Progenitor cell of endocrine pancreas (in vitro differentiated cells): ENCODE data around the gene C15orf61. TPM values are rescaled to one million over a fixed set of nuclear protein-coding genes. Genes with fewer than 3 reads are reported as not detected.

Experiments
- DNase-seq: peaks from one replicate; pipeline ENCODE4 v3.0.0; 2021; ENCODE audit warnings: low spot score; ENCODE audit not compliant: unreplicated experiment
- H3K27ac Mint-ChIP-seq: 2 replicates; pipeline ENCODE4 v1.8.0; 2021; ENCODE audit warnings: mild to moderate bottlenecking, moderate library complexity, mixed read lengths
- H3K27me3 Mint-ChIP-seq: 2 replicates; pipeline ENCODE4 v1.8.0; 2021; ENCODE audit warnings: mixed read lengths
- H3K36me3 Mint-ChIP-seq: 2 replicates; pipeline ENCODE4 v1.8.0; 2022; ENCODE audit warnings: mixed read lengths; ENCODE audit not compliant: insufficient read depth
- H3K4me1 Mint-ChIP-seq: 2 replicates; pipeline ENCODE4 v1.8.0; 2021; ENCODE audit warnings: low read depth, mixed read lengths
- H3K4me3 Mint-ChIP-seq: 2 replicates; pipeline ENCODE4 v1.8.0; 2021; ENCODE audit warnings: low read depth, mild to moderate bottlenecking, moderate library complexity, mixed read lengths
- H3K9me3 Mint-ChIP-seq: 2 replicates; pipeline ENCODE4 v1.8.0; 2021; ENCODE audit warnings: low read depth, mixed read lengths
- total RNA-seq: library from RNA; stranded (reverse); gene quantifications from 2 replicates; pipeline ENCODE4 v1.2.1, GENCODE V29; 2021
- TF ChIP-seq, protein P1 (sequence below): fragments of 200-600 bp; sonication (generic); IDR thresholded peaks from one replicate; pipeline ENCODE4 v1.5.0; 2021; ENCODE audit warnings: antibody characterized with exemption, mild to moderate bottlenecking; ENCODE audit not compliant: unreplicated experiment

C15orf61 gene
- total RNA-seq, 1 donor from 2014 or later = 9.6 TPM

DNA sequence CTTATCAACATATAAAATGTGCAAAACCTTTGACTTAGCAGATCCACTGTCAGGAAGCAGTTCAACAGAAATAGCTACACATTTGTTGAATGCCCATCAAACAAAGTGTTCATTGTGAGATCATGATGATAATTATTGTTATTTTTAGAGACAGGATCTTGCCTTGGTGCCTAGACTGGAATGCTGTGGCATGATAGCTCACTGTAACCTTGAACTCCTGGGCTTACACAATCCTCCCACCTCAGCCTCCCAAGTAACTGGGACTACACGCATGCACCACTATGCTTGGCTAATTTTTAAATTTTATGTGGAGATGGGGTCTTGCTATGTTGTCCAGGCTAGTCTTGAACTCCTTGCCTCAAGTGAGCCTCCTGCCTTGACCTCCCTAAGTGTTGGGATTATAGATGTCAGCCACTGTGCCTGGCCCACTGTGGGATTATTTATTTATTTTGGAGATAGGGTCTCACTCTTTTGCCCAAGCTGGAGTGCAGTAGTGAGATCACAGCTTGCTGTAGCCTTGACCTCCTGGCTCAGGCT, 30.3 kb downstream of the C15orf61 start:
- Mint-ChIP-seq H3K9me3 (no peaks in the 10 kb centered on the region), H3K27ac (no peak overlapping the region), H3K4me1 (peaks cover 12% of the 10 kb centered on the region), H3K27me3 (no peaks in the 10 kb centered on the region), H3K36me3 (peaks cover 12% of the 10 kb centered on the region), H3K4me3 (no peak overlapping the region)
- TF ChIP-seq, protein P1, sequence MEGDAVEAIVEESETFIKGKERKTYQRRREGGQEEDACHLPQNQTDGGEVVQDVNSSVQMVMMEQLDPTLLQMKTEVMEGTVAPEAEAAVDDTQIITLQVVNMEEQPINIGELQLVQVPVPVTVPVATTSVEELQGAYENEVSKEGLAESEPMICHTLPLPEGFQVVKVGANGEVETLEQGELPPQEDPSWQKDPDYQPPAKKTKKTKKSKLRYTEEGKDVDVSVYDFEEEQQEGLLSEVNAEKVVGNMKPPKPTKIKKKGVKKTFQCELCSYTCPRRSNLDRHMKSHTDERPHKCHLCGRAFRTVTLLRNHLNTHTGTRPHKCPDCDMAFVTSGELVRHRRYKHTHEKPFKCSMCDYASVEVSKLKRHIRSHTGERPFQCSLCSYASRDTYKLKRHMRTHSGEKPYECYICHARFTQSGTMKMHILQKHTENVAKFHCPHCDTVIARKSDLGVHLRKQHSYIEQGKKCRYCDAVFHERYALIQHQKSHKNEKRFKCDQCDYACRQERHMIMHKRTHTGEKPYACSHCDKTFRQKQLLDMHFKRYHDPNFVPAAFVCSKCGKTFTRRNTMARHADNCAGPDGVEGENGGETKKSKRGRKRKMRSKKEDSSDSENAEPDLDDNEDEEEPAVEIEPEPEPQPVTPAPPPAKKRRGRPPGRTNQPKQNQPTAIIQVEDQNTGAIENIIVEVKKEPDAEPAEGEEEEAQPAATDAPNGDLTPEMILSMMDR = no peak
- DNase-seq = no peak

DNA sequence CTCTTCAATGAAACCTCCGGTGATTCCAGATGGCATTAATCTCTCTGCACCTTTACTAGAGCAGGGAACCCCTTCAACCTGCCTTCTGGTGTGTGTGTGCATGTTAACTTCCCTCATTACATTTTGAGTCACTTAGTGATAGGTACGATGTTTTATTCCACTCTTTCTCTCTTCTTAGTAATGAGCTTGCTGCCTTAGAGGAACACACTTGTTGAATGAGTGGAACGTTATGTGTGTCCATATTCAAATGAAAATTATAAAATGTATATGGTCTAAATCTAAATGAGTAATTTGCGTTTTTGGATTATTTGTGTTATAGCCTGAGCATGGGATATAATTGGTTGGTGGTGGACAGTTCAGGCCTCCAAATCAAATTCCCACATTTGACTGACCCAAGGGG, 33.6 kb downstream of the C15orf61 start:
- no peaks in the 10 kb centered on the region for H3K27me3 Mint-ChIP-seq
- peaks cover 18% of the 10 kb centered on the region for H3K36me3 Mint-ChIP-seq
- H3K4me1 Mint-ChIP-seq = peaks cover 21% of the 10 kb centered on the region
- H3K4me3 Mint-ChIP-seq = no peak overlapping the region
- TF ChIP-seq, protein P1 = no peak
- DNase-seq = no peak
- H3K9me3 Mint-ChIP-seq = peaks cover 5% of the 10 kb centered on the region
- H3K27ac Mint-ChIP-seq = no peak overlapping the region

DNA sequence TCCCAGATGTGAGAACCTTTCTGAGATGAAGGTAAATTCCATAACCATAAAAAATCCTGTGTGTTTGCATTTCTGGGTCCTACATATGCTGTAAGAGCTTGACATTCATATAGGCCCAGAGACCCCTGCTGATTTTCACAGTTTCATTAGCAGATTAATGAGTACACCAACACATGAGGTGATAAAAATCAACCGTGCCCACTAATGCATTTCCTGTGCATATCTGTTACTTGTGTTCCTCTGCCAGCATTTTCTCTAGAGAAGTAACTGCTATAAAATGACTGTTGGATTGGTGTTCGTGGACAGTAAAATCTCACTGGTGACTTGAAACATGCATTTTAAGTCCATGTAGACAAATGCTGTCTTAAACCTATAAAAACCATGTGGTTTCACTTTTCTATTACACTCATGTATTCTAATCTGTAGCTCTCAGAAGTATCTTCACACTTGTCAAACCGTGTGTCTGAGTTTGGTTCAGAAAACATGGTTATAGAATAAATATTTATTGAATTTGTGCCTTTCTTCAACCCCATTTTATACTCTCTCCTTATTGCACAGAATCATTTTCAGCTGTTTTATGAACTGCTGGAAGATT, 36.1 kb downstream of the C15orf61 start:
- peaks cover 5% of the 10 kb centered on the region for H3K9me3 Mint-ChIP-seq
- H3K36me3 Mint-ChIP-seq = peaks cover 16% of the 10 kb centered on the region
- TF ChIP-seq, protein P1 = no peak
- no peak overlapping the region for H3K27ac Mint-ChIP-seq
- no peak overlapping the region for H3K4me3 Mint-ChIP-seq
- DNase-seq = no peak
- peaks cover 16% of the 10 kb centered on the region for H3K4me1 Mint-ChIP-seq
- H3K27me3 Mint-ChIP-seq = no peaks in the 10 kb centered on the region

DNA sequence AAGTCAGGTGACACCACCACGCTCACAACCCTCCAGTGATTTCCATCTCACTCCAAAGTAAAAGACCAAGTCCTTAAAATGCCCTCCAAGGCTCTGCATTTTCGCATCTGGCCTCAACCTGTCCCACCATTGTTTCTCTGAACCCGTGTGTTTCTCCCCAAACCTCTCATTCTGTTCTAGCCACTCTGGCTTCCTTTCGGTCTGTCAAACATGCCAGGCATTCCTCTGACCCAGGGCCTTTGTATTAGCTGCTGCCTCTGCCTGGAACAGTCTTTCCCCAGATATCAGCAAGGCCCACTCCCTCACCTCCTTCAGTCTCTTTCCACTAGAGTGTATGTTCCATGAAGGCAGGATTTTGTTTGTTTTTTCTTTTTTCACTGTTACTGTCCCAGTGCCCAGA, 37.6 kb downstream of the C15orf61 start:
- Mint-ChIP-seq H3K27ac (peak overlapping the region; percentile 74), H3K4me3 (no peak overlapping the region), H3K27me3 (no peaks in the 10 kb centered on the region), H3K4me1 (peaks cover 18% of the 10 kb centered on the region), H3K9me3 (peaks cover 5% of the 10 kb centered on the region), H3K36me3 (peaks cover 18% of the 10 kb centered on the region)
- TF ChIP-seq, protein P1 = no peak
- DNase-seq = no peak

DNA sequence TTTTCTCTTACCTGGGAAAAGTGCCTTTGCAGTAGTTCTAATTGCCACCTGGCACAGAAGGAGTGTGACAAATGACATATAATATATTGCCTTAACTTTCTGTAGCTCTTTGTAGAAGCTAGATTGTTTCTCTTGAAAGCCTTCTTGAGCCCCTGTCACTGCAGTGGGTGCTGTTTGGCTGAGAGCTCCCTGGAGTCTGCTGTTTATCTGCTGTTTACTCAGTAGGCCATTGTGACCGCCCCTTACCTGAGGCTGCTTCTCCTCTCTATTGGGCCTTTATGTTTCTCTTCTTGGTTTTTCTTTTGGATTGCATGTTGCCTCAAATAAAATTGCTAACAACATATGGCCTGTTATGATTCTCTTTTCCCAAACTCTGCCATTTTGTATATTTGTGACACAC, 38.2 kb downstream of the C15orf61 start:
- peak overlapping the region; percentile 62 for H3K27ac Mint-ChIP-seq
- no peaks in the 10 kb centered on the region for H3K27me3 Mint-ChIP-seq
- H3K36me3 Mint-ChIP-seq = peaks cover 19% of the 10 kb centered on the region
- H3K4me1 Mint-ChIP-seq = peaks cover 18% of the 10 kb centered on the region
- no peak for DNase-seq
- peaks cover 5% of the 10 kb centered on the region for H3K9me3 Mint-ChIP-seq
- TF ChIP-seq, protein P1 = no peak
- no peak overlapping the region for H3K4me3 Mint-ChIP-seq
